Fibroblast of skin of right quadriceps (primary cell): ENCODE data around the gene DNAJC11.
"Not testable (repeated sequence)": the region's sequence is repeated elsewhere in the genome, so short reads cannot be mapped to it uniquely, and the experiment has no call there.

Source experiments
- DNase-seq: peaks from one replicate; pipeline ENCODE4 v3.0.0-alpha.2; 2013

DNAJC11 gene

GRCh38 chr1:6622396-6623152 lies 79.0 kb downstream of the DNAJC11 start:
- DNase-seq = no peak

GRCh38 chr1:6621429-6622391 lies 79.9 kb downstream of the DNAJC11 start:
- no peak for DNase-seq

GRCh38 chr1:6619045-6619444 lies 82.6 kb downstream of the DNAJC11 start:
- DNase-seq = no peak

GRCh38 chr1:6614929-6615785 lies 86.5 kb downstream of the DNAJC11 start:
- DNase-seq = no peak

- DNase-seq = peak; percentile 51
These were observed 87.3 kb downstream of the DNAJC11 start for GRCh38 chr1:6614019-6614928.

GRCh38 chr1:6613361-6614018 lies 88.1 kb downstream of the DNAJC11 start, which contains the start of gene PHF13:
PHF13 (plus strand) TSS chr1:6613731; CDS start chr1:6614067, 336 bp downstream.
- peak; percentile 100 for DNase-seq

GRCh38 chr1:6612641-6613360 lies 88.8 kb downstream of the DNAJC11 start:
- DNase-seq = no peak

- peak; percentile 88 for DNase-seq
These were observed 97.6 kb downstream of the DNAJC11 start for GRCh38 chr1:6603915-6604558.

GRCh38 chr1:6603238-6603914 lies 98.2 kb downstream of the DNAJC11 start:
- DNase-seq = peak; percentile 81

- DNase-seq = peak; percentile 92
These were observed 98.9 kb downstream of the DNAJC11 start, which contains the start of gene KLHL21 for GRCh38 chr1:6602669-6603237. KLHL21 (minus strand) TSS chr1:6602869; CDS start chr1:6602817, 52 bp downstream.

GRCh38 chr1:6601923-6602668 lies 99.5 kb downstream of the DNAJC11 start:
- DNase-seq = no peak

GRCh38 chr1:6601049-6601922 lies 100.3 kb downstream of the DNAJC11 start:
- peak; percentile 91 for DNase-seq

- DNase-seq = no peak
These were observed 101.1 kb downstream of the DNAJC11 start for GRCh38 chr1:6600410-6601048.

- DNase-seq = not testable (repeated sequence)
These were observed 101.6 kb downstream of the DNAJC11 start for GRCh38 chr1:6599991-6600390.

- no peak for DNase-seq
These were observed 102.3 kb downstream of the DNAJC11 start for GRCh38 chr1:6599141-6599975.
